HEK293 (cell line): ENCODE measurements around the gene RPL6.

Experiments used
- CTCF ChIA-PET: fragments of 350-600 bp; formaldehyde crosslinking; extraction: SDS; loops from one replicate; lab custom pipeline; 2021; ENCODE audit warnings: antibody characterized with exemption; lab: Yijun Ruan, JAX
- POLR2A ChIA-PET: fragments of 300-600 bp; formaldehyde crosslinking; extraction: SDS; loops from one replicate; lab custom pipeline; 2020; ENCODE audit warnings: antibody characterized with exemption, inconsistent platforms; lab: Yijun Ruan, JAX
- H3K27ac ChIP-seq: fragments of 200-500 bp; sonication (Bioruptor generic); 2 replicates; pipeline ENCODE4 v1.5.1; 2014; ENCODE audit warnings: low read depth, low read length, control low read depth, inconsistent platforms; ENCODE audit errors: extremely low read depth
- H3K36me3 ChIP-seq, 2 experiments: fragments of 200-500 bp in 1 of 2; sonication (Bioruptor generic) in 1 of 2; 1 replicate in 1 of 2; 2 replicates in 1 of 2; pipeline ENCODE4 v1.5.1; 2014 to 2017; ENCODE audit warnings: inconsistent platforms in 2 of 2, low read length in 2 of 2; ENCODE audit not compliant: control insufficient read depth in 2 of 2, insufficient read depth in 1 of 2
- H3K4me1 ChIP-seq: fragments of 200-500 bp; sonication (Bioruptor generic); 2 replicates; pipeline ENCODE4 v1.5.1; 2014; ENCODE audit warnings: mild to moderate bottlenecking, low read length, inconsistent platforms; ENCODE audit not compliant: control insufficient read depth, insufficient read depth
- H3K4me3 ChIP-seq: 2 replicates; pipeline ENCODE4 v1.5.1; 2011; ENCODE audit warnings: low read depth, mild to moderate bottlenecking, control low read depth, low read length, moderate library complexity
- H3K9me3 ChIP-seq: fragments of 200-500 bp; sonication (Bioruptor generic); 2 replicates; pipeline ENCODE4 v1.5.1; 2014; ENCODE audit warnings: low read depth, low read length, inconsistent platforms; ENCODE audit not compliant: control insufficient read depth, insufficient read depth
- OSR2 ChIP-seq: fragments of 450-650 bp; formaldehyde crosslinking; IDR thresholded peaks from 2 replicates; pipeline ENCODE4 v1.5.1; 2016; ENCODE audit warnings: missing biosample characterization, missing genetic modification characterization
- PRDM2 ChIP-seq: fragments of 450-650 bp; formaldehyde crosslinking; IDR thresholded peaks from 2 replicates; pipeline ENCODE4 v1.5.1; 2016; ENCODE audit warnings: missing biosample characterization, missing genetic modification characterization, borderline replicate concordance
- SCRT1 ChIP-seq: fragments of 450-650 bp; formaldehyde crosslinking; IDR thresholded peaks from 2 replicates; pipeline ENCODE4 v1.5.1; 2016; ENCODE audit warnings: missing biosample characterization, missing genetic modification characterization, borderline replicate concordance
- SCRT2 ChIP-seq: fragments of 450-650 bp; formaldehyde crosslinking; IDR thresholded peaks from 2 replicates; pipeline ENCODE4 v1.5.1; 2016; ENCODE audit warnings: missing biosample characterization, missing genetic modification characterization
- SP3 ChIP-seq: fragments of 450-650 bp; formaldehyde crosslinking; IDR thresholded peaks from 2 replicates; pipeline ENCODE4 v1.5.1; 2016; ENCODE audit warnings: missing biosample characterization, missing genetic modification characterization
- SP7 ChIP-seq: fragments of 450-650 bp; formaldehyde crosslinking; IDR thresholded peaks from 2 replicates; pipeline ENCODE4 v1.5.1; 2016; ENCODE audit warnings: missing biosample characterization, missing genetic modification characterization
- ZFP41 ChIP-seq: fragments of 450-650 bp; formaldehyde crosslinking; IDR thresholded peaks from 2 replicates; pipeline ENCODE4 v1.5.1; 2016; ENCODE audit warnings: missing biosample characterization, missing genetic modification characterization, borderline replicate concordance
- ZNF10 ChIP-seq: fragments of 450-650 bp; formaldehyde crosslinking; IDR thresholded peaks from 2 replicates; pipeline ENCODE4 v1.5.1; 2017; ENCODE audit warnings: missing biosample characterization, missing genetic modification characterization
- ZNF140 ChIP-seq: fragments of 450-650 bp; formaldehyde crosslinking; IDR thresholded peaks from 2 replicates; pipeline ENCODE4 v1.5.1; 2016; ENCODE audit warnings: missing biosample characterization, missing genetic modification characterization
- ZNF175 ChIP-seq: fragments of 450-650 bp; formaldehyde crosslinking; IDR thresholded peaks from 2 replicates; pipeline ENCODE4 v1.5.1; 2016; ENCODE audit warnings: missing biosample characterization, missing genetic modification characterization
- ZNF214 ChIP-seq: fragments of 450-650 bp; formaldehyde crosslinking; IDR thresholded peaks from 2 replicates; pipeline ENCODE4 v1.5.1; 2017; ENCODE audit warnings: missing biosample characterization, mild to moderate bottlenecking, missing genetic modification characterization, borderline replicate concordance
- ZNF302 ChIP-seq: fragments of 450-650 bp; formaldehyde crosslinking; IDR thresholded peaks from 2 replicates; pipeline ENCODE4 v1.5.1; 2016; ENCODE audit warnings: missing biosample characterization, missing genetic modification characterization, low read depth
- ZNF37A ChIP-seq: fragments of 450-650 bp; IDR thresholded peaks from 2 replicates; pipeline ENCODE4 v1.5.1; 2018; ENCODE audit warnings: missing biosample characterization, missing genetic modification characterization
- ZNF561 ChIP-seq: fragments of 450-650 bp; IDR thresholded peaks from 2 replicates; pipeline ENCODE4 v1.5.1; 2018; ENCODE audit warnings: missing biosample characterization, missing genetic modification characterization, borderline replicate concordance
- ZNF660 ChIP-seq: fragments of 450-650 bp; IDR thresholded peaks from 2 replicates; pipeline ENCODE4 v1.5.1; 2018; ENCODE audit warnings: missing biosample characterization, mild to moderate bottlenecking, missing genetic modification characterization
- ZNF670 ChIP-seq: fragments of 450-650 bp; formaldehyde crosslinking; IDR thresholded peaks from 2 replicates; pipeline ENCODE4 v1.5.1; 2016; ENCODE audit warnings: missing biosample characterization, missing genetic modification characterization, low read depth
- ZNF677 ChIP-seq: fragments of 450-650 bp; IDR thresholded peaks from 2 replicates; pipeline ENCODE4 v1.5.0; 2018; ENCODE audit warnings: missing biosample characterization, mild to moderate bottlenecking, missing genetic modification characterization, moderate library complexity
- ZNF792 ChIP-seq: fragments of 450-650 bp; formaldehyde crosslinking; IDR thresholded peaks from 2 replicates; pipeline ENCODE4 v1.5.1; 2016; ENCODE audit warnings: missing biosample characterization, missing genetic modification characterization

The RPL6 gene

GRCh38 chr12:112406519-112407488, 2.6 kb downstream of the RPL6 start:
- H3K4me1 ChIP-seq, result no peaks in the 10 kb centered on the region
- TF ChIP-seq SP7 (tag by site-specific recombination), result peak; percentile 81
- peak; percentile 75 for TF ChIP-seq SCRT1 (tag by site-specific recombination)
- no peak for TF ChIP-seq PRDM2 (tag by site-specific recombination)
- TF ChIP-seq ZNF660 (tag by site-specific recombination), result no peak
- no peak for TF ChIP-seq ZNF140
- TF ChIP-seq SCRT2, result peak; percentile 93
- TF ChIP-seq ZNF214 (tag by site-specific recombination), result no peak
- ChIA-PET POLR2A (no interaction called here), CTCF (interaction anchor here (0.7 kb wide), 1 partner anchor 393 kb away, joined by 3 read pairs; no protein-coding TSS in a partner anchor)
- H3K36me3 ChIP-seq, result peaks cover 31 to 51% of the 10 kb centered on the region in 2 experiments
- H3K9me3 ChIP-seq, result no peaks in the 10 kb centered on the region
- H3K4me3 ChIP-seq, result no peak overlapping the region
- H3K27ac ChIP-seq, result no peak overlapping the region

DNA sequence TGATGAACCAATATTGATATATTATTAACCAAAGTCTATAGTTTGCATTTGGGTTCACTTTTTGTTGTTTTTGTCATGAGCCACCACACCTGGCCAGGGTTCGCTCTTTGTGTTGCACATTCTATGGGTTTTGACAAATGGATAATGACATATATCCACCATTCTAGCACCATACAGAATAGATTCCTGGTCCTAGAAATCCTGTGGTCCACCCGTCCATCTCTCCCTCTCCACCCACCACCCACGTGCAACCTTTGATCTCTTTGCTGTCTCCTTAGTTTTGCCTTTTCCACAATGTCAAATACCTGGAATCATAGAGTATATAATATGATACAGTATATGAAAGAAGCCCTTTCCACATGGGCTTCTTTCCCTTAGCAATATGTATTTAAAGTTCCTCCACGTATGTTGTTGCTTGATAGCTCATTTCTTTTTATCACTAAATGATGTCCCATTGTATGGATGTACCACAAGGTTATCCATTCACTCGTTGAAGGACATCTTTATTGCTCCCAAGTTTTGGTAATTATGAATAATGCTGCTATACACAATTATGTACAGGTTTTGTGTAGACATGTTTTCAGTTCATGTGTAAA, 7.4 kb downstream of the RPL6 start:
- Histone ChIP-seq H3K9me3 (no peaks in the 10 kb centered on the region), H3K4me1 (no peaks in the 10 kb centered on the region), H3K27ac (no peak overlapping the region), H3K4me3 (no peak overlapping the region), H3K36me3 (peaks cover 22 to 31% of the 10 kb centered on the region in 2 experiments)
- POLR2A ChIA-PET, result interaction anchor here (0.6 to 0.7 kb wide), 2 partner anchors 34 to 333 kb away, joined by 3 read pairs; no protein-coding TSS in a partner anchor
- CTCF ChIA-PET, result interaction anchor here (0.7 to 0.9 kb wide), 2 partner anchors 9 to 133 kb away, joined by 3 to 4 read pairs; no protein-coding TSS in a partner anchor
- TF ChIP-seq ZNF10 (tag by site-specific recombination) (peak; percentile 78), SCRT1 (tag by site-specific recombination) (no peak)

- Histone ChIP-seq H3K4me1 (no peaks in the 10 kb centered on the region), H3K36me3 (peaks cover 12 to 21% of the 10 kb centered on the region in 2 experiments), H3K9me3 (no peaks in the 10 kb centered on the region), H3K4me3 (no peak overlapping the region), H3K27ac (no peak overlapping the region)
- ChIA-PET CTCF (interaction anchor here (1.2 to 1.7 kb wide), 3 partner anchors 12 to 202 kb away, joined by 3 to 8 read pairs (median 4); no protein-coding TSS in a partner anchor), POLR2A (interaction anchor here (0.7 kb wide), 2 partner anchors 17 to 332 kb away, joined by 3 to 8 read pairs; no protein-coding TSS in a partner anchor)
- no peak for TF ChIP-seq ZNF561 (tag by site-specific recombination)
- no peak for TF ChIP-seq OSR2 (tag by site-specific recombination)
- no peak for TF ChIP-seq ZNF670
- no peak for TF ChIP-seq ZNF677 (tag by site-specific recombination)
- TF ChIP-seq SP3 (tag by site-specific recombination), result no peak
- TF ChIP-seq ZNF660 (tag by site-specific recombination), result no peak
- no peak for TF ChIP-seq ZNF792 (tag by site-specific recombination)
- no peak for TF ChIP-seq ZNF214 (tag by site-specific recombination)
- no peak for TF ChIP-seq ZNF37A (tag by site-specific recombination)
- no peak for TF ChIP-seq ZFP41 (tag by site-specific recombination)
- no peak for TF ChIP-seq ZNF302 (tag by site-specific recombination)
- TF ChIP-seq ZNF175 (tag by site-specific recombination), result no peak
These were observed 8.4 kb downstream of the RPL6 start for GRCh38 chr12:112401054-112401453.
